ENCODE results near the gene EPS8L2. TPM values are rescaled to one million over a fixed set of nuclear protein-coding genes. Genes with fewer than 3 reads are reported as not detected.

The EPS8L2 gene
- total RNA-seq, 1 donor from 2014 or later: 129 TPM

DNA sequence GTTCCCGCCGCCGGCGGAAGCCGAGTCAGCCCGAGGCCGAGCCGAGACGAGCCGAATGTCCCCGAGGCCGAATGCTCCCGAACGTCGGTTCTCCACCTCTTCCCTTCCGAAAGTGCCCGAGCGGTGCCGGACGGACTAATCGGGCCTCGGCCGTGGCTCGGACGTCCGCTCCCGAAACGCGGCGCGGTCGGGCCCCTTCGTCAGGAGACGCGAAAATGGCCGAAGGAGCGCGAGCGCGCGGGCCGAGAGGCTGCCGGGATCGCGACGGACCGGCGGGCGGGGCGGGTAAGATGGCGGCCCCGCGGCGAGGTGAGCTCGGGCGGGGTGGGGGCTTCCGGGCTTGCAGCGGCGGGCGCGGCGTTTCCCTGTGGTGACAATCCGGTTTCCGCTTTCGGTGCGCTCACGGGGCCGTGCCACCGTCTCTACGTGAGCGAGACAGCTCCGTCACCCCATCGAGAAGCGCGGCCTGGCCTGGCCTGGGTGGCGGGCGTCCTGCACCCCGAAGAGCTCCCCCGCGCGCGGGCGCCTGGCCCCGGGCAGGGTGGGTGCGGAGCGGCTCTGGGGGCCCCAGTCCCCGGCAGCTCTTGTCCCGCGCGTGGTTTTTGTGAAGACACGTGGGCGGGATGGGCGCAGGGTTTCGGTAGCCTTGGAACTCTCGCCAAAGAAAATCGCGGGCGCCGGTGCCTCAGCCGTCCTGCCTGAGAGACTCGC is 10.3 kb upstream of the EPS8L2 start, which contains the start of gene TMEM80:
Gene TMEM80, plus strand, starts transcription at position 279 of the 711 bp plus-strand sequence. Its CDS starts 12 bp downstream, at position 291.
- Histone ChIP-seq H3K4me1 (ENCODE audit: insufficient read depth, low read length) (peaks cover 36% of the 10 kb centered on the region), H2AFZ (ENCODE audit: low read depth, low read length) (peak within 1 kb of the TSS; percentile 99), H3K4me3 (ENCODE audit: insufficient read depth, low read depth, low read length) (peak within 1 kb of the TSS; percentile 72), H3K36me3 (ENCODE audit: insufficient read depth, low read length) (peaks cover 3% of the 10 kb centered on the region), H3K9me3 (ENCODE audit: insufficient read depth, low read depth, low read length) (no peaks in the 10 kb centered on the region), H3K4me2 (ENCODE audit: low read length) (peak within 1 kb of the TSS; percentile 93), H3K79me2 (ENCODE audit: insufficient read depth, low read length) (peaks cover 60% of the 10 kb centered on the region), H4K20me1 (ENCODE audit: insufficient read depth, low read length) (peaks cover 57% of the 10 kb centered on the region), H3K27ac (ENCODE audit: low read depth, low read length) (peak within 1 kb of the TSS; percentile 100), H3K27me3 (ENCODE audit: insufficient read depth, low read length) (no peaks in the 10 kb centered on the region), H3K9ac (ENCODE audit: low read length) (peak within 1 kb of the TSS; percentile 100)
- DNase-seq (ENCODE audit: low read depth) (peak; percentile 85), FAIRE-seq (no peak)
- Mint-ChIP-seq H3K27me3 (ENCODE audit: low read depth, unreplicated experiment) (no peaks in the 10 kb centered on the region), H3K4me1 (ENCODE audit: low read depth, unreplicated experiment) (peaks cover 50% of the 10 kb centered on the region), H3K27ac (ENCODE audit: unreplicated experiment) (peak within 1 kb of the TSS; percentile 96), H3K36me3 (ENCODE audit: low read depth, unreplicated experiment) (peaks cover 5% of the 10 kb centered on the region), H3K4me3 (ENCODE audit: unreplicated experiment) (peak within 1 kb of the TSS; percentile 91), H3K9me3 (ENCODE audit: unreplicated experiment) (no peaks in the 10 kb centered on the region)
- TF ChIP-seq, protein P1, sequence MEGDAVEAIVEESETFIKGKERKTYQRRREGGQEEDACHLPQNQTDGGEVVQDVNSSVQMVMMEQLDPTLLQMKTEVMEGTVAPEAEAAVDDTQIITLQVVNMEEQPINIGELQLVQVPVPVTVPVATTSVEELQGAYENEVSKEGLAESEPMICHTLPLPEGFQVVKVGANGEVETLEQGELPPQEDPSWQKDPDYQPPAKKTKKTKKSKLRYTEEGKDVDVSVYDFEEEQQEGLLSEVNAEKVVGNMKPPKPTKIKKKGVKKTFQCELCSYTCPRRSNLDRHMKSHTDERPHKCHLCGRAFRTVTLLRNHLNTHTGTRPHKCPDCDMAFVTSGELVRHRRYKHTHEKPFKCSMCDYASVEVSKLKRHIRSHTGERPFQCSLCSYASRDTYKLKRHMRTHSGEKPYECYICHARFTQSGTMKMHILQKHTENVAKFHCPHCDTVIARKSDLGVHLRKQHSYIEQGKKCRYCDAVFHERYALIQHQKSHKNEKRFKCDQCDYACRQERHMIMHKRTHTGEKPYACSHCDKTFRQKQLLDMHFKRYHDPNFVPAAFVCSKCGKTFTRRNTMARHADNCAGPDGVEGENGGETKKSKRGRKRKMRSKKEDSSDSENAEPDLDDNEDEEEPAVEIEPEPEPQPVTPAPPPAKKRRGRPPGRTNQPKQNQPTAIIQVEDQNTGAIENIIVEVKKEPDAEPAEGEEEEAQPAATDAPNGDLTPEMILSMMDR (IDR thresholded peaks at IDR 0.05; ENCODE audit: insufficient read depth, low read depth, low read length): no peak
- TF ChIP-seq EZH2 (IDR thresholded peaks at IDR 0.05; ENCODE audit: insufficient read depth, low read length): no peak

DNA sequence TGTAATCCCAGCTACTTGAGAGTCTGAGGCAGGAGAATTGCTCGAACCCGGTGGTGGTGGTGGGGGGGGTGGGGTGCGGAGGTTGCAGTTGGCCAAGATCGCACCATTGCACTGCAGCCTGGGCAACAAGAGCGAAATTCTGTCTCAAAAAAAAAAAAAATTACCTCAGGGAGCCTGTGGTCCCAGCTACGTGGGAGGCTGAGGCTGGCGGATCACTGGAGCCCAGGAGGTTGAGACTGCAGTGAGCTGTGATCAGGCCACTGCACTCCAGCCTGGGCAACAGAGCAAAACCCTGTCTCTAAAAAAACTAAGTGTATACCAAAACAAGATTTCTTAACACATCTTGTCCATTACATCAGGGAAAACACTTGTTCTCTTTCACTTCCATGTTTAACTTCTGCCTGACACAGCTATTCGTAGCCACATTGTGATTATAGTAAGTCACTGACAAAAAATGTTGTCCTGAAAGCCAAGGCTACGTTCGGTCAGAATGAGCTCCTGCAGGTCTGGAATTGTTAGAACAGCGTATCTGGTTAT is 9.0 kb upstream of the EPS8L2 start:
- no peak overlapping the region for H2AFZ ChIP-seq (ENCODE audit: low read depth, low read length)
- peaks cover 51% of the 10 kb centered on the region for H3K79me2 ChIP-seq (ENCODE audit: insufficient read depth, low read length)
- FAIRE-seq (peak; percentile 99), DNase-seq (ENCODE audit: low read depth) (peak; percentile 90)
- no peak for TF ChIP-seq EZH2 (IDR thresholded peaks at IDR 0.05; ENCODE audit: insufficient read depth, low read length)
- TF ChIP-seq, protein P1 (IDR thresholded peaks at IDR 0.05; ENCODE audit: insufficient read depth, low read depth, low read length): no peak
- Mint-ChIP-seq H3K4me1 (ENCODE audit: low read depth, unreplicated experiment) (peaks cover 46% of the 10 kb centered on the region), H3K4me3 (ENCODE audit: unreplicated experiment) (peak overlapping the region; percentile 91), H3K36me3 (ENCODE audit: low read depth, unreplicated experiment) (peaks cover 6% of the 10 kb centered on the region), H3K27ac (ENCODE audit: unreplicated experiment) (peak overlapping the region; percentile 96), H3K27me3 (ENCODE audit: low read depth, unreplicated experiment) (no peaks in the 10 kb centered on the region), H3K9me3 (ENCODE audit: unreplicated experiment) (no peaks in the 10 kb centered on the region)
- peaks cover 44% of the 10 kb centered on the region for H4K20me1 ChIP-seq (ENCODE audit: insufficient read depth, low read length)
- H3K36me3 ChIP-seq (ENCODE audit: insufficient read depth, low read length): peaks cover 3% of the 10 kb centered on the region
- peak overlapping the region; percentile 100 for H3K27ac ChIP-seq (ENCODE audit: low read depth, low read length)
- no peaks in the 10 kb centered on the region for H3K27me3 ChIP-seq (ENCODE audit: insufficient read depth, low read length)
- peak overlapping the region; percentile 72 for H3K4me3 ChIP-seq (ENCODE audit: insufficient read depth, low read depth, low read length)
- peak overlapping the region; percentile 93 for H3K4me2 ChIP-seq (ENCODE audit: low read length)
- H3K9me3 ChIP-seq (ENCODE audit: insufficient read depth, low read depth, low read length): no peaks in the 10 kb centered on the region
- peaks cover 36% of the 10 kb centered on the region for H3K4me1 ChIP-seq (ENCODE audit: insufficient read depth, low read length)
- H3K9ac ChIP-seq (ENCODE audit: low read length): peak overlapping the region; percentile 100

Measured in astrocyte (in vitro differentiated cells and primary cell).